Lung (tissue), 12 donors: ENCODE data around the gene LCN15. TPM values are rescaled to one million over a fixed set of nuclear protein-coding genes. Genes with fewer than 3 reads are reported as not detected.

ENCODE experiments used
- ATAC-seq: fragments of 200-7000 bp; cut with Tn5 transposase; one replicate; pipeline ENCODE4 v1.9.1; 2020; ENCODE audit warnings: moderate number of reproducible peaks; ENCODE audit not compliant: insufficient read depth, low FRiP score
- DNase-seq, 3 donors: peaks; one replicate each; pipeline ENCODE4 v3.0.0-alpha.2; 2013 to 2017
- H3K27ac ChIP-seq, 2 donors: one replicate each; pipeline ENCODE4 v1.5.1; 2013; ENCODE audit warnings: mild to moderate bottlenecking in 2 of 2, moderate library complexity in 2 of 2, control low read depth in 1 of 2, inconsistent platforms in 1 of 2, low read depth in 1 of 2, low read length in 1 of 2
- H3K27me3 ChIP-seq, 3 donors: one replicate each; pipeline ENCODE4 v1.5.1; 2013; ENCODE audit warnings: low read length in 2 of 3; ENCODE audit not compliant: control insufficient read depth in 3 of 3, insufficient read depth in 3 of 3
- H3K36me3 ChIP-seq, 4 donors: one replicate each; pipeline ENCODE4 v1.5.1; 2013; ENCODE audit warnings: low read length in 4 of 4, mild to moderate bottlenecking in 1 of 4, moderate library complexity in 1 of 4; ENCODE audit not compliant: control insufficient read depth in 4 of 4, insufficient read depth in 4 of 4
- H3K4me1 ChIP-seq, 5 donors: one replicate each; pipeline ENCODE4 v1.5.1; 2013; ENCODE audit warnings: low read length in 5 of 5, mild to moderate bottlenecking in 2 of 5, moderate library complexity in 1 of 5; ENCODE audit not compliant: control insufficient read depth in 5 of 5, insufficient read depth in 5 of 5
- H3K4me3 ChIP-seq: one replicate; pipeline ENCODE4 v1.5.1; 2013; ENCODE audit warnings: mild to moderate bottlenecking, control low read depth, moderate library complexity
- H3K9ac ChIP-seq, 2 donors: one replicate each; pipeline ENCODE4 v1.5.1; 2013; ENCODE audit warnings: low read length in 2 of 2, control low read depth in 1 of 2; ENCODE audit not compliant: insufficient read depth in 1 of 2
- H3K9me3 ChIP-seq, 4 donors: one replicate each; pipeline ENCODE4 v1.5.1; 2013; ENCODE audit warnings: low read length in 3 of 4, mild to moderate bottlenecking in 1 of 4, moderate library complexity in 1 of 4; ENCODE audit not compliant: control insufficient read depth in 4 of 4, insufficient read depth in 3 of 4
- CTCF ChIP-seq: IDR thresholded peaks from 2 replicates; pipeline ENCODE4 v1.5.1; 2012; ENCODE audit warnings: mild to moderate bottlenecking; ENCODE audit errors: control extremely low read depth, extremely low read depth
- whole genome bisulfite sequencing, 2 donors: extraction: QIAGEN DNeasy Blood & Tissue Kit; methylation state at CpG; one replicate each; pipeline ENCODE4 v1.1.7; 2013; 5-methylcytosine and 5-hydroxymethylcytosine counted together
- polyA plus RNA-seq, 2 donors: library from polyadenylated mRNA; stranded (reverse); fragments of 200-250 nt; gene quantifications; one replicate each; pipeline ENCODE4 v1.2.1, GENCODE V29; 2013
- total RNA-seq, 2 donors: library from RNA; depleted of rRNA in 1 of 2; stranded (reverse); fragments of >200 nt in 1 of 2; gene quantifications; one replicate each; pipeline ENCODE4 v1.2.1, GENCODE V29; 2014 to 2021
- donor health status: control.
- donor health status: control.
- donor health status: Bipolar disorder and iron deficiency.
- donor health status: healthy.
- donor health status: DM: yes; HTN: yes; CAD: no.

The LCN15 gene
- total and polyA plus RNA-seq, 4 donors: 0.16 TPM; not detected in 3

- peaks cover 0 to 9% (median 3%) of the 10 kb centered on the region in 4 donors for H3K9me3 ChIP-seq
- H3K36me3 ChIP-seq: no peaks in the 10 kb centered on the region
- TF ChIP-seq CTCF: no peak
- ATAC-seq: no peak
- DNase-seq: no peak
- no peak overlapping the region for H3K27ac ChIP-seq
- no peak overlapping the region for H3K4me3 ChIP-seq
- H3K4me1 ChIP-seq: peaks cover 0 to 3% (median 0%) of the 10 kb centered on the region in 5 donors
- 85 to 89% methylated on average over 24 of the region's 24 CpGs for WGBS, 2 donors
- H3K27me3 ChIP-seq: no peaks in the 10 kb centered on the region
- H3K9ac ChIP-seq: no peak overlapping the region
These were observed 9.6 kb downstream of the LCN15 start for GRCh38 chr9:136754626-136755301.

- H3K4me3 ChIP-seq: no peak overlapping the region
- no peak for TF ChIP-seq CTCF
- H3K9me3 ChIP-seq: peaks cover 0 to 9% (median 3%) of the 10 kb centered on the region in 4 donors
- H3K4me1 ChIP-seq: peaks cover 0 to 3% (median 0%) of the 10 kb centered on the region in 5 donors
- H3K36me3 ChIP-seq: no peaks in the 10 kb centered on the region
- WGBS, 2 donors: 61 to 73% methylated on average over 15 to 17 of the region's 17 CpGs
- H3K27ac ChIP-seq: no peak overlapping the region
- H3K9ac ChIP-seq: no peak overlapping the region
- no peak for DNase-seq
- no peaks in the 10 kb centered on the region for H3K27me3 ChIP-seq
- ATAC-seq: no peak
These were observed 10.2 kb downstream of the LCN15 start for GRCh38 chr9:136754059-136754572.

GRCh38 chr9:136753371-136754058 lies 10.8 kb downstream of the LCN15 start:
- H3K4me3 ChIP-seq: no peak overlapping the region
- no peak overlapping the region for H3K9ac ChIP-seq
- no peaks in the 10 kb centered on the region for H3K27me3 ChIP-seq
- no peak overlapping the region for H3K27ac ChIP-seq
- ATAC-seq (no peak), DNase-seq (no peak)
- H3K9me3 ChIP-seq: peaks cover 0 to 9% (median 3%) of the 10 kb centered on the region in 4 donors
- 87 to 93% methylated on average over 31 of the region's 31 CpGs for WGBS, 2 donors
- H3K4me1 ChIP-seq: peaks cover 0 to 3% (median 0%) of the 10 kb centered on the region in 5 donors
- TF ChIP-seq CTCF: no peak
- no peaks in the 10 kb centered on the region for H3K36me3 ChIP-seq
